ENCODE data around the gene LYPD3.
"Not testable (repeated sequence)": the region's sequence is repeated elsewhere in the genome, so short reads cannot be mapped to it uniquely, and the experiment has no call there.

The LYPD3 gene

GRCh38 chr19:43465468-43466120 lies at the start of gene LYPD3:
Gene LYPD3, minus strand, starts transcription at chr19:43465608. Its CDS starts 37 bp downstream, at chr19:43465571.
- DNase-seq (ENCODE audit: low read depth) = no peak

GRCh38 chr19:43512399-43512798 lies 47.0 kb upstream of the LYPD3 start:
- DNase-seq (ENCODE audit: low read depth) = not testable (repeated sequence)

- DNase-seq (ENCODE audit: low read depth) = no peak
Observed at GRCh38 chr19:43511324-43511723, 45.9 kb upstream of the LYPD3 start.

GRCh38 chr19:43510713-43511112 lies 45.3 kb upstream of the LYPD3 start:
- DNase-seq (ENCODE audit: low read depth) = no peak

GRCh38 chr19:43507880-43508279 lies 42.5 kb upstream of the LYPD3 start:
- no peak for DNase-seq (ENCODE audit: low read depth)

GRCh38 chr19:43506629-43507028 lies 41.2 kb upstream of the LYPD3 start:
- DNase-seq (ENCODE audit: low read depth) = no peak

- no peak for DNase-seq (ENCODE audit: low read depth)
Observed at GRCh38 chr19:43505941-43506340, 40.5 kb upstream of the LYPD3 start.

GRCh38 chr19:43505186-43505456 lies 39.7 kb upstream of the LYPD3 start:
- DNase-seq (ENCODE audit: low read depth) = no peak

GRCh38 chr19:43504426-43505185 lies 39.2 kb upstream of the LYPD3 start, which contains the start of gene PHLDB3:
Gene PHLDB3, minus strand, starts transcription at chr19:43504746. Its CDS starts 628 bp downstream, at chr19:43504118.
- DNase-seq (ENCODE audit: low read depth) = no peak

- peak; percentile 99 for DNase-seq (ENCODE audit: low read depth)
Observed at GRCh38 chr19:43503501-43504425, 38.4 kb upstream of the LYPD3 start.

- no peak for DNase-seq (ENCODE audit: low read depth)
Observed at GRCh38 chr19:43502419-43502976, 37.1 kb upstream of the LYPD3 start.

GRCh38 chr19:43501661-43502418 lies 36.4 kb upstream of the LYPD3 start:
- no peak for DNase-seq (ENCODE audit: low read depth)

GRCh38 chr19:43499042-43499441 lies 33.6 kb upstream of the LYPD3 start:
- DNase-seq (ENCODE audit: low read depth) = no peak

GRCh38 chr19:43498233-43498842 lies 32.9 kb upstream of the LYPD3 start:
- no peak for DNase-seq (ENCODE audit: low read depth)

GRCh38 chr19:43496960-43497359 lies 31.6 kb upstream of the LYPD3 start:
- no peak for DNase-seq (ENCODE audit: low read depth)

GRCh38 chr19:43495082-43495481 lies 29.7 kb upstream of the LYPD3 start:
- DNase-seq (ENCODE audit: low read depth) = no peak

- no peak for DNase-seq (ENCODE audit: low read depth)
Observed at GRCh38 chr19:43490759-43491158, 25.4 kb upstream of the LYPD3 start.

GRCh38 chr19:43489979-43490599 lies 24.7 kb upstream of the LYPD3 start:
- no peak for DNase-seq (ENCODE audit: low read depth)

GRCh38 chr19:43489310-43489709 lies 23.9 kb upstream of the LYPD3 start:
- DNase-seq (ENCODE audit: low read depth) = no peak

GRCh38 chr19:43488179-43488578 lies 22.8 kb upstream of the LYPD3 start:
- no peak for DNase-seq (ENCODE audit: low read depth)

GRCh38 chr19:43486412-43486811 lies 21.0 kb upstream of the LYPD3 start:
- no peak for DNase-seq (ENCODE audit: low read depth)

Measured in activated T-cell treated with anti-CD3 and anti-CD28 coated beads for 48 hours (primary cell).